WI38 (cell line): ENCODE results near the gene SMCO2.
A peak's percentile ranks its signal among the peaks of the same experiment; 100 is the strongest.

Source experiments
- H3K4me3 ChIP-seq: 2 replicates; pipeline ENCODE4 v1.5.1; 2011; ENCODE audit warnings: low read depth, mild to moderate bottlenecking, control low read depth, low read length
- TF ChIP-seq, protein P1 (sequence below): IDR thresholded peaks from 2 replicates; pipeline ENCODE4 v1.5.1; 2012; ENCODE audit warnings: low read depth, mild to moderate bottlenecking, control low read depth, low read length

Gene SMCO2

DNA sequence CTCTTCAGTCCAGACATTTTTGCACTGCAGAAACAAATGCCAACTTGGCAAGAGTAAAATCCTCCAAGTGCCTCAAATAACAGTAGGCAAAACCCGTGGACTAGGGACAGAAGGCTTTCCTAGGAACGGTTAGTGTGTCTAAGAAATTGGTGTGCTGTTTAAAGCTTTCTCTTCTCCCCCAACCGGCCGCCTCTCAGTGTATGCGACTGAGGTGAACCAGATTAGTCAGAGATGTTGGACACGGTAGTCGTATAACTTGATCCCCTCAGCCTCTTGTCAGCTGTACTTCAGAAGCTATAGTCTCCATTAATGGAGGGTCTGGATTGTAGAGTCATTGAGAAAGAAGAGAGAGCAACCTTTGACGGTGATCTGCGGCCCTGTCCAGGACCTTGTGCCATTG lies 99.1 kb downstream of the SMCO2 start:
- TF ChIP-seq, protein P1, sequence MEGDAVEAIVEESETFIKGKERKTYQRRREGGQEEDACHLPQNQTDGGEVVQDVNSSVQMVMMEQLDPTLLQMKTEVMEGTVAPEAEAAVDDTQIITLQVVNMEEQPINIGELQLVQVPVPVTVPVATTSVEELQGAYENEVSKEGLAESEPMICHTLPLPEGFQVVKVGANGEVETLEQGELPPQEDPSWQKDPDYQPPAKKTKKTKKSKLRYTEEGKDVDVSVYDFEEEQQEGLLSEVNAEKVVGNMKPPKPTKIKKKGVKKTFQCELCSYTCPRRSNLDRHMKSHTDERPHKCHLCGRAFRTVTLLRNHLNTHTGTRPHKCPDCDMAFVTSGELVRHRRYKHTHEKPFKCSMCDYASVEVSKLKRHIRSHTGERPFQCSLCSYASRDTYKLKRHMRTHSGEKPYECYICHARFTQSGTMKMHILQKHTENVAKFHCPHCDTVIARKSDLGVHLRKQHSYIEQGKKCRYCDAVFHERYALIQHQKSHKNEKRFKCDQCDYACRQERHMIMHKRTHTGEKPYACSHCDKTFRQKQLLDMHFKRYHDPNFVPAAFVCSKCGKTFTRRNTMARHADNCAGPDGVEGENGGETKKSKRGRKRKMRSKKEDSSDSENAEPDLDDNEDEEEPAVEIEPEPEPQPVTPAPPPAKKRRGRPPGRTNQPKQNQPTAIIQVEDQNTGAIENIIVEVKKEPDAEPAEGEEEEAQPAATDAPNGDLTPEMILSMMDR = no peak
- no peak overlapping the region for H3K4me3 ChIP-seq

DNA sequence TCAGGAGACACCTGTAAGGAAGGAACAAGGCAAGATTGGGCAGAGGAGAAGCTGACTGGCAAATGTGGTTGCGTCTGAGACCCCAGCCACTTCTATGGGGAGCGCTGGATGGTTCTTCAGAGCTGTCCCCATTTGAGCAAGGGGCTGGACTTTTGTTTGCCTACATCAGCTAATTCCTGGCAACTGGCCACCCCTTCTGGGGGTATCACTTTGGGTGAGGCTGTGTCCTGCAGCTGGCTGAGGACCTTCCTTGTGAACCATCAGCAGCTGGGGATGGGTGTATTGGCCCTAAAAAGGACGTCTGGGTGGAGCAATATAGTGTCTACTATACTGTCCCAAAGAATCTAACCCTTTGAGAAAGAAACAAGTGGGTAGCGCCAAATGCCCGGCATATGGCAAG lies 101.1 kb downstream of the SMCO2 start:
- H3K4me3 ChIP-seq = no peak overlapping the region
- TF ChIP-seq, protein P1 = no peak

DNA sequence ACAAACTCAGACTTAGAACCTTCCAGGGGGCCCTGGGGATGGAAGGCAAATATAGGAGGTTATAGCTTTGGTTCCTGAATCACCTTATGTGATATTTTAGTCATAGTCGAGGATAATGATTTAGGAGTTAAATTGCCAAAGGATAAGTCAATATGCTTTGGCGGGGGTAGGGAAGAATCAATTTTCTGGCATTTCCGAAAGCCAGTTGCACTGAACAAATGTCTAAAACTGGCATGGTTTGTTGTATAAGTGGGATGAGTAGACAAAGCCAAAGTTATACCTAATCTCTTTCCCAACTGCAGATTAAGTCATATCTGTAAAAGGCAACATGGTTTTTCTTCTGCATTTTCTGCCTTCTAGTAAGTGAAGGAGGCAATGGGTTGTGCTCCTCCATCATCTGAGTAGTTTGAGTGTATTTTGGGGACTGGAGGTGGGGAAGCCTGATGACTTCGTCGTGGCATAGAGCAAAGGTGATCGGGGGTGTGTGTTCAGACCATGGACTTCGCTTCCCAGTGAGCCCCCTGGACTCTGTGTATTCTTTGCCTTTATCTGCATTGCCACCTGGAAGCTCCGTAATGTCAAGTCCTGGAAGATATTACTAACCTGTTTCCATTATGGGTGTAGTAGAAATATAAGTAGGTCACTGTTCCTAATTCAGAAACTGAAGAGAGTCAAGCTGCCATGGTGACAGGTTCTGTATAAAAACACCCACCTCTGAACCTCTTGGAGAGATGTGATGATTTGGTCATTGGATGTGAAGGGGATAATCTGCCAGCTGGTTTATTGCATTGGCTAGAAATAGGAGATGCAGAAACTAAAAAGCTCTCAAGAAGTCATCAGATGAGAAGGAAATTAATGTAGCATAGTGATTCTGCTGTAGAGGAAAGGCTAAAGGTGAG lies 102.0 kb downstream of the SMCO2 start:
- TF ChIP-seq, protein P1 = no peak
- H3K4me3 ChIP-seq = no peak overlapping the region

DNA sequence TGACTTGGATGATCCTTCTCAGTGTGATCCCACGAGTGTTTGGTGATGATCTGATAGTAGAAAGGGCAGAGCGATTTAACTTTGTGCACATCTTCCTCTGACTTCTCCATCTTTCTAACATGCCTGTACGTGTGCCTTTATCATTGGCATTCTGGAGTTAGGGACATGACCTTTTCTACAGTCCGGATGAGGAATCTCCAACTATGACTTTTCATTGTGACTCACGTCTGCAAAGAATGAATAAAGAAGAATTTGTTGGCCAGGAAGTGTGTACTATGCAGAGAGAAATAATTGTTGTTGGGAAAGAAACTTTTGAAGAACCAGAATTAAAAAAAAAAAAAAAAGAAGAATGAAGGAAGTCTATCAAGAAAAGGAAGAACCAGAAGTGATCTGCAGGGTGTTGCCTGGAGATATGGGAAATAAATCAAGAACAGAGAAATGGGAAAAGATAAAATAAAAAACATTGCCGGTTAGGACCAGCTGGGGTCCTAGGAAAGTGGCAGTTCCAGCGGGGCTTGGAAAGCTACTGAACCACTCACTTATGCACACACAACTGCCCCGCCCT lies 102.8 kb downstream of the SMCO2 start:
- TF ChIP-seq, protein P1 = no peak
- H3K4me3 ChIP-seq = peak overlapping the region; percentile 42

DNA sequence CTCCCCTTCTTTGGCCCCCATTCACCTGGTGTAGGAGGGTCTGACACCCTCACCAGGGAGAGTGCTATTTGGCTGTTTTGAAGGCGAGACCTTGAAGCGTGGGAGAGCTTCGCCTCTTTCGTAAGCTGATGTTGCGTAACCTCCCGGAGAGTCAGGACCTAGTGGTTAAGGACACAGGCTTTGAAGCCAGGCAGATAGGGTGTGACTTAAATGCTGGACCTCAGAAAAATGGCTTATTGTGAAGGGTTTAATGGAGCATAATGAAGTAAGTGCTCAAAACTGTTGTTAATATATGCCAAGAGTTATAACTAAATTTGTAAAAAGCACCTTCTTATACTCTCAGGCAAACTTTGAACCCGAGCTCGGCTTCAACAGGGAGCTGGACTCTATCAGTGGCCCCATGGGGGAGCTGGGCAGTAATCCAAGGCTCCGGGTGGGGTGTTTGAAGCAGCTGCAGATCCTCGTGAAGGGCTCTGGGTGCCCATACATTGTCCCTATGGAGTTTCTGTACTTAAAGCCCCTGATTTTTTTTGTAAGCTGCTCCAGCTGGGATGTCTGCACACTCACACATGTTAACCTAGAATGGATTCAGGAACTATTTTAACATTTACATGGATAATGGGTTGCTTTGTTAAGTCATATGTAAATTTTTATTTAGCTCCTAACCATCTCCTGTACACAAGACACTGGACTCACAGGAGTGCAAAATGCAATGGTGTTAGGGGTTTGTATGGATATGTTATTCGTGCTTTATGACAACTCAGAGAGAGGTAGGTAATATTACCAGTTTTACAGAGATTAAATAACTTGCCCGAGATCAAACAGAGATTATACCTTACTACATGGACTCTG lies 103.5 kb downstream of the SMCO2 start:
- peak overlapping the region; percentile 42 for H3K4me3 ChIP-seq
- TF ChIP-seq, protein P1 = no peak

DNA sequence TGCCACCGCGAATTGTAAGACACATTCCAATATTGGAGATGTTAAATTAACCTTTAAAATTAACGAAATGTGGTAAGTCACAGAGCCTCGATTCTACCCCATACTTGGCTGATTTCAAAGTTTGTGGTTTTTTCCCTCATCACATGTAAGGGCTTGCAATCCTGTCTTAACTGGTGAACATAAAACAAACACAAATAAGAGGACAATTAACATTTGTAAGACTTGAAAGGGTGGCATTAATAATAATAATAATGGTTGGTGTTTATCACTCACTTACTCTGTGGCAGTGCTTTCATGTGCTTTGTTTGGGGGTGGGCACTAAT lies 104.1 kb downstream of the SMCO2 start:
- TF ChIP-seq, protein P1 = no peak
- no peak overlapping the region for H3K4me3 ChIP-seq
